HG03159 (cell line): ENCODE measurements around the gene GFI1B.
"Not testable (repeated sequence)": the region's sequence is repeated elsewhere in the genome, so short reads cannot be mapped to it uniquely, and the experiment has no call there.

ENCODE experiments used
- ATAC-seq: cut with Tn5 transposase; IDR thresholded peaks from one replicate; pipeline ENCODE4 v1.9.1; 2021; ENCODE audit warnings: mild to moderate bottlenecking, moderate library complexity; ENCODE audit not compliant: unreplicated experiment

Gene GFI1B

DNA sequence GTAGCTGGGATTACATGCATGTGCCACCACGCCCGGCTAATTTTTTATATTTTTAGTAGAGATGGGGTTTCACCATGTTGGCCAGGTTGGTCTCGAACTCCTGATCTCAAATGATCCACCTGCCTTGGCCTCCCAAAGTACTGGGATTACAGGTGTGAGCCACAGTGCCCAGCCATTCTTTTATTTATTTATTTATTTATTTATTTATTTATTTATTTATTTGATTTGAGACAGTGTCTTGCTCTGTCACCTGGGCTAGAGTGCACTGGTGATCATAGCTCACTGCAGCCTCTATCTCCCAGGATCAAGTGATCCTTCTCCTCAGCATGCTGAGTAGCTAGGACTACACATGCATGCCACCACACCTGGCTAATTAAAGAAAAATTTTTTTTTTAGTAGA, 10.6 kb upstream of the GFI1B start:
- not testable (repeated sequence) for ATAC-seq

DNA sequence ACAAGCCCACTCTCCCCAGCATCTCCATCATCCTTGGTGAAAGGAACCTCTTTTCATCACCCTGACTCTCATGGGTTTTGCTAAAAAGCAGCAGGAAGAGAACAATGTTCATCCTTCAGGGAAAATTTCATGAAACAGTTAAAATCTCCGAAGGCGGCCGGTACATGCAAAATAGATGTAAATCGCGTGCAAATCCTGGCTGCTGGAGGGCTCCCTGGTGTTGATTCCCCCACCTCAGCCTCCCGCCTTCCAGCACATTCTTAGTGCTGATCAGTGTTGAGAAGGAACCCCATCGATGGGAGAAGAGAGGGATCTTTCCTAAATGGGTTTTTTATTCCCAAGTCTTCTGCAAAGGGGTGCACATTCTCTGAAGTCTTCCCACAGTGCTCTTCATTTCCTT, 8.7 kb upstream of the GFI1B start:
- no peak for ATAC-seq

DNA sequence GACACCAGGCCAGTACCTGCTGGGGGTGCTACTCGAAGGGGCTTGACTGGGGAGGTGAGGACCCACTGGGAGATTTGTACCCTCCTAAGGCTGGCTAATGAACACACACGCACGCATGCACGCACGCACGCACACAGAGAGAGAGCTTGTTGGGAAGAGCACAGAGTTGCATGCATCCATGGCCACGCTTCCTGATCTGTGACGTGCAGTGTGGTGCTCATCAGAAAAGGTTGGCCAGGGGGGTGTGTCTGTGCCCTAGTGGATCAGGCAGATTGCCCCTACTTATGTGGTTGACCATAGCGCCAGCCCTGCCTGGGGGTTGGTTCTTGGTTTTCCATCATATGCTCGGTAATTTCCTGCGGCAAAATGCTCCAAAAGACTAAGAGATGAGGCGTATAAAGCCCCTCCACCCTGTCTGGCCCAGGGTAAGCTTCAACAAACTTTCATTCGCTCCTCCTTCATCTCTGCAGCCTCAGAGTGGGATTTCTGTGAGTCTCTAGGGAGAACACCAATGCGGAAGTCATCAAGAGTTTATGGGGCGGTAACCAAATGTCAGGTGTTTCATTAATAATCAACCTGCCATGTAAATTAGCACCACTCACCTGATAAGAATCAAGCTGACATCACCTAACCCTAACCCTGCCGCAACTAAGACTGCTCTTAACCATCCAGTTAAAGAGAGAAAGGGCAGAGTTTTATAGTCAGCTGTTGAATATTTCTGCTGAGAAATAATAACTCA, 8.0 kb upstream of the GFI1B start:
- no peak for ATAC-seq

DNA sequence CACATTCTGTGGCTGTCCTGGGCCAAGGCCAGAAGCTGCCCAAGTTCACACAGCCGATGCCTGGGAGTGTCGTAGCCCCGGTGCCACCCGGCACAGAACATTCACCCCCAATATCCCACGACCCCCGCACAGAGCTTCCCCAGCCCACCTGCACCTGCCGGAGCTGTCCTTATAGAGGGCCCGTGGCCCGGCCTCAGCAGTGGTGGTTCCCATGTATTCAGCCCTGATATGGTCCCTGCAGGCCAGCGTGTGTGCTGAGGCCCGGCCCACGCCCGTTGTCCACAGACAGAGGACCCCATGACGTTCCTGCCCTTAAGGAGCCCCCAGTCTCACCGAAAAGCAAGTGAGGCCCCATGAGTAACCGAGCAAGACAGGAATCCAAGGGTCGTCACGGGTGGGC, 5.3 kb upstream of the GFI1B start:
- no peak for ATAC-seq

DNA sequence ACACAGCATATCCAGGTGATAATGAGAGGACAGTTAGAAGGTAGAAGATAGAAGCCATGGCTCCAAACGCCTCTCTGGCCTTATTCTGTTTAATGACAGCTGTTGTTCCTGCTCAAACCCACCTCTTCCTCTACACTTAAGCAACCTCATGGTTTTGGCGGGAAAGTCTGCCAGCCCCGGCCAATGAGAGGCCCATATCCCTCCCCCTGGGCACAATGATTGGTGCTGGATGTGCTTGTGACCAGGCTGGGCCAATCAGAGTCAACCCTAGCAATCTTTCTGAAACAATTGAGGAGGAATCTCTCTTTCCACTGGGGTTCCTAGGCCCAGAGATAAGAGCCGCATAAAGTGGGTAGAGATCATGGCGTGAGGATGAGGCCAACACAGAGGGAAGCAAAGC, 4.8 kb upstream of the GFI1B start:
- ATAC-seq, result no peak

DNA sequence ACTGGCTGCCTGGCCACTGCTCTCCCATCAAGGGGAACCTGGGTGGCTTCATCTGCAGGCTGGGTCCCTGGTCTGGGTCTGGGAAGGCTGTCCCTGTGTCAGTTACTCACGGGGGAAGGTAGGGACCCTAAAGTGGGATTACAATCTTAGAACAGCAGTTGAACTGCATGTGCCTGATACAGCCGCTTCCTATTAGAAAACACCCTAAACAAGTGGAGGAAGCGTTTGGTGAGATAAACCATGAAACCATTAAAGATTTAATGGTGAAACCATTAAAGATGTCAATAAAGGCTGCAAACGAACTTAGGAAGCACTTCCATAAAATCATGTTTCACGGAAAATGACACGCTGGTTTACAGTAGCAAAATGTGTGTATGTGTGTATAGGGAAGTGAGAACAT, 2.5 kb upstream of the GFI1B start:
- ATAC-seq, result no peak

DNA sequence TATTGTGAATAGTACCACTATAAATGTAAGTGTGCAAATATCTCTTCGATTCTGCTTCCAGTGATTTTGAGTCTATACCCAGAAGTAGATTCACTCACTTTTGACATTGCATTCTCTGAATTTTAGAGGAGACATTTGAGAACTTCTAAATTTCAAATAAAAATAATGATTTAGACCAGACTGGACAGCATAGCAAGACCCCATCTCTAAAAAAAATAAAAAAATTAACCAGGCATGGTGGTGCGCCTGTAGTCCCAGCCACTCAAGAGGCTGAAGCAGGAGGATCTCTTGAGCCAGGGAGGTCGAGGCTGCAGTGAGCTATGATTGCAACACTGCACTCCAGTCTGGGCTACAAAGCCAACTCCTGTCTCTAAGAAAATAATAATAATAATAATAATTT, 1.9 kb upstream of the GFI1B start:
- no peak for ATAC-seq

DNA sequence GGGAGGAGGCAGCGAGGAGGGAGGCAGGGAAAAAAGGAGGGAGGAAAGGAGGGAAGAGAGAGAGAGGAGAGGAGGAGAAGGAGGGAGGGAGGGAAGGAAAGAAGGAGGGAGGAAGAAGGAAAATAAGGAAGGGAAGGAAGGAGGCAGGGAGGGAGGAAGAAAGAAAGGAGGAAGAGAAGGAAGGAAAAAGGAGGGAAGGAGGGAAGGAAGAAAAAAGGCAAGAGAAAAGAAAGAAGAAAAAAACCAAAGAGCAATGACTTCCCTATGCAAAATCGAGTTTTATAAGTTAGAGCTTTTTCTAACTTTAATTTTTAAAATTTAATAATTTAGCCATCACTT, 413 bp upstream of the GFI1B start:
- ATAC-seq, result no peak

DNA sequence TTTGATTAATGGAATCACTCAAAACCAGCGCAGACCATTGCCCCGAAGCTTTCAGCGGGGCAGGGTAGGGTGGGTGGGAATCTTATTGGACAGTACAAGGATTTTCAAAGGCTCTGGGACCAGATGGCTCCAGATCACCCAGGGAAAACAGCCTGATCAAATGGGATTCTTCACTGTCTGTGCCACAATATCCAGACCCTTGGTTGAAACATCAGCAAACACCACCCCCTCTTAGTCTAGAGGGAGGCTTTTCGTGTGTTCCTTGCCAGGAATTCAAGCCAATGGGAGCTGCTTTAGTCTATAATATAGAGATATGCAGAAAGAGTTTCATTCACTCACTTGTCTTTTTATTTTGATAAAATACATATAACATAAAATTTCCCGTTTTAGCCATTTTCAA, 1.7 kb downstream of the GFI1B start:
- ATAC-seq, result no peak

DNA sequence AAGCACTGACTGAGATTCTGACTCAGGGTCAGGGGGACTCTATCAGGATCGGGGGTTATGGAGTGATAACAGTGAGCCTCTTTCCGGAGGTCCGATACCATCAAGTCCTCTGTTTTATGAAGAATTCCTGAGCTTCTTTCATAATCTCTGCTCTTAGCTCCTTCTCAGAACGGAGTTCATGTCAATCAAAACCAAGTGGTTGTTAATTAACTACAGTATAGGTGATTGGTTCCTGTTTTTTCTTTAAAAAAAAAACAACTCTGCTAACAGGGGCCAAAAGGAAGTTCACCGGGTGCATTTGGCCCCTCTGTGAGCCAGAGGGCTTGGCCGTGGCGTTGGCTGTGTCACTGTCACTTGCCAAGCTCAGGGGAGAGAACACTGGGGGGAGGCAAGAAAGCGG, 4.0 kb downstream of the GFI1B start:
- peak; percentile 60 for ATAC-seq

DNA sequence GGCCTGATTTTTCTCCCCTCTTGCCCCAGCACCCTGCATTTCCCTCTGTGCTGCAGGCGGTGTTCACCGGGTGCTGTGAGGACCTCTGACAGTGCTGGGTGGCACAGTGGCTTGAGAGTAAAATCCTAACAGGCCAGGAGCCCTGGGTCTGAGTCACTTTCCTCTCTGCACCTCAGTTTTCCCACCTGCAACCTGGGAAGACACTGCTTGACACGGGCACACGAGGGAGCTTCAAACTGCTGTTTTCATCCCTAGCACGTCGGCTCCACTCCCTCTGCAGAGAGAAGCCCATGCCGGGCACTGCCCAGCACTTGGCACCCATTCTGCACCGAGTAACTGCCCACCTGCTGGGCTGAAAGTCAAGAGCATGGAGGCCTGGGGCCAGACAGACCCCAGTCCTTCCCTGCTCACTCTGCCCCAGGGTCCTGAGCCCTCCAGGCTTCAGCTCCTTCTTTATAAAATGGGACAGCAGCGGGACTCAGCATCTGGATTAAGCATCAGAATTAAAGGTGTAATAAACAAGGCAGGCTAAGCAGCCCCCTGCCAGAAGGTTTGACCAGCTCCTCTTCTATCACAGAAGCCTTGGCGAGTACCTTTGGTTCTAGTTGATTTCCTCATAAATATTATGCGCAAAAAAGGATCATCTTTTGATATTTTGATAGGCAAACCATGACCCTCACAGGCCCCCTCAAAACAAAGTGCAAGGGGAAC, 5.2 kb downstream of the GFI1B start:
- ATAC-seq, result no peak

DNA sequence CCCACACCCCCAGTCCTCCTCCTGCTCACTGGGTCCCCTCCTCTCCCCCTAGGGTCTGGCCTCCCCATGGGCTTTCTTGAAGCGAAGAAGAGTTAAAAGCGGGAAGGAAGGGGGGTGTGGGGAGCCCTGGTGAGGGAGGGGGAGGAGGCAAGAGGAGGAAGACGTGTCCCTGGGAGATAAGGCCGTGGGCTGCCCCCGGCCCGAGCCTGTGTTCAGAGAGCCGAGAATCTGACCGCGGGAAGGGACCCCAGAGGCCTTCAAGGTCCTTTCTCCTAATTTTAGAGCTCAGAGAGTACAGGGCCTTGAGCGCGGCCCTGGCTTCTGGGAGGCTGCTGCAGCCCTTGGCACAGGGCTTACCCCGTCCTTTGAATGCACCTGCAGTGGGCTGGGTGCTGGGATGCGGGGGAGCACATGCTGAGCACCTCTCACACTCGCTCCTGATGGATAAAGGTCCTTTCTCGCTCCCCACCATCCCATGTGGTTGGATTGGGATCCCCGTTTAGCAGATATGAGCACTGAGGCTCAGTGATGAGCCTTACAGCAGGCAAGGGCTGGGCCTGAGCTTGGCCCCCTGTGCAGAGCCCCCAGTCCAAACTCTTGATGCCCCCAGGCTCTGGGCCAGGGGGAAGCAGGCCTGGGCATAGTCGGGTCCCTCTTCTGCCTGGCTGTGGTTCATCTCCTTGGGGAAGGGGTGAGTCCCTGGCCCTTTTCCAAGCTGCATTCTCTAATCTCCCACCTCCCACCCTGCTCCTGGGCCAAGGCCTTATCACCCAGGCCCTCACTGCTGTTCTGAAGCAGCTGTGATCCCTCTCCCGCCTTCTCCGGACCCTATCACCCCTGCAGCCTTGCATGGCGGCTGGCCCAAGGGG, 5.9 kb downstream of the GFI1B start:
- no peak for ATAC-seq

DNA sequence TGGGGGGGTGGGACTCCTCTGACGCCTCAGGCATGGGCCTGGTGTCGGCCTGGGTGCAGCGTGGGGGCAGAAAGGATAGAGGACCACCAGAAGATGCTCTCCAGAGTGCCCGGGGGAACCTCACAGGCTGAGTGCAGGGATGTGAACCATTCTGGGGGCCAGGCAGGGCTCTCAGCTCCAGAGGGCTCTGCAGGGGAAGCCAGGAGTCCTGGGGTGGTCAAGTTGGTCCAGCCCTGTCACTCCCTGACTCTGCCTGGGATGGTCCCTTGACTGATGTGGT, 6.5 kb downstream of the GFI1B start:
- no peak for ATAC-seq

DNA sequence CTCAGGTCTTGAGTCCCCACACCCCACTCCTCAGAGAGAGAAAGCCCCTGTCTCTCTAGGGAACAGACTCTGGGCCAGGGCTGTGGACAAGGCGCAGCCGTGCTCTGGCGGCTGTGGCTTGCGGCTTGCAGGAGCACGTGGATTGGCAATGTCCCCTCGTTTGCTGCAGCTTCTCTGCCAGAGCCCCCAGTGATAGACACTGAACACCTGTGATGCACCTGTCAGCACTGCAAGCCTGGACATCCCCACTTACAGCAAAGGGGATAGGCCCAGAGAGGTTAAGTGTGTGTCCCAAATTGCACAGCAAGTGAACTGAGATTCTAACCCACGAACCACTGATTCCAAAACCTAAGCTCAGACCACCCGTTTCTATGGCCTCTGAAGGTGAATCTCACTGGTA, 7.0 kb downstream of the GFI1B start:
- ATAC-seq, result no peak

DNA sequence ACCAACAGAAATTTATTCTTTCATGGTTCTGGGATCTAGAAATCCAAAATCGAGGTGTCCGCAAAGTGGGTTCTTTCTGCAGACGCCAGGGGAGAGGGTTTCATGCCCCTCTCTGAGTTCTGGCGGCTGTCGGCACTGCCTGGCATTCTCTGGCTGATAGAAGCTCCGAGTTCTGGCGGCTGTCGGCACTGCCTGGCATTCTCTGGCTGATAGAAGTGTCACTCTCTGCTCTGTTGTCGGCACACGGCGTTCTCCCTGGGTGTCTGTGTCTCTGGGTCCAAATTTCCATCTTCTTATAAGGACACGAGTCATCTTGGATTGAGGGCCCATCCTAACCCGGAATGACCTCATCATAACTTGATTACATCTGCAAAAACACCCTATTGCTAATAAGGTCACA, 7.6 kb downstream of the GFI1B start:
- ATAC-seq, result no peak

DNA sequence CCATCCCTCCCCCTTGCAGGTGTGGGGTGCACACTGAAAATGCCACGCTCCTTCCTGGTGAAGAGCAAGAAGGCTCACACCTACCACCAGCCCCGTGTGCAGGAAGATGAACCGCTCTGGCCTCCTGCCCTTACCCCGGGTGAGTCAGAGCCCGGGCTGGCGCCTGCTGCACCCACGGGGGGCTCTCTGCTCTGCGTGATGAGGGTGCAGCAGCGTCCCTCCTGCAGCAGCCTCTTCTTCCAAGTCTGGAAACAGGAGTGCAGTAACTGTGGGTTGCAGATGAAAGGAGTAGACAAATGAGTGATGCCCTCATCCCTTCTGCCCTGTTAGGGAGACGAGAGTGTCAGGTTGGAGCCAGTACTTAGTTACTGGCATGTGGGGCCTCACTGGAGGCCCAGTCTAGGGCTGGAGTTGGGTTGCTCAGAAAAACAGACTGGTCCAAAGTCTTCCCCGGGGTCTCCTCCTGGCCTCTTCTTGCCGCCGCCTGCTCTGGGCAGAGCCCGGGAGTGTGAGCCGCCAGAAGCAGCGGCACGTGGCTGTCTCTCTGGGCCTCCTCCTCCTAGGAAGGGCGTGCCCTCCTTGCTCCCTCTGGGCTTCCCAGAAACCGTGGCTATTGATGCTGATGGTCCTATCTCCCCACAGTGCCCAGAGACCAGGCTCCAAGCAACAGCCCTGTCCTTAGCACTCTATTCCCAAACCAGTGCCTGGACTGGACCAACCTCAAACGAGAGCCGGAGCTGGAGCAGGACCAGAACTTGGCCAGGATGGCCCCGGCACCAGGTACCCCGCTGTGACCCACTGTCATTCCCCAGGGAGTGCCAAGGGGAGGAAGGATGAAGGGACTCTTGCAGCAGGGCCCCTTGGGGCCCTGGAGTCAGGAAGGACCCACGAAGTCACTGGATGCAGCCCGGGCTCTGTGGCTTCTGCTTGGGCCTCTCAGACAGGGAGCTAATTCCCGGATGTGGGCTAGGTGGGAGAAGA, 8.4 kb downstream of the GFI1B start:
- ATAC-seq, result no peak

DNA sequence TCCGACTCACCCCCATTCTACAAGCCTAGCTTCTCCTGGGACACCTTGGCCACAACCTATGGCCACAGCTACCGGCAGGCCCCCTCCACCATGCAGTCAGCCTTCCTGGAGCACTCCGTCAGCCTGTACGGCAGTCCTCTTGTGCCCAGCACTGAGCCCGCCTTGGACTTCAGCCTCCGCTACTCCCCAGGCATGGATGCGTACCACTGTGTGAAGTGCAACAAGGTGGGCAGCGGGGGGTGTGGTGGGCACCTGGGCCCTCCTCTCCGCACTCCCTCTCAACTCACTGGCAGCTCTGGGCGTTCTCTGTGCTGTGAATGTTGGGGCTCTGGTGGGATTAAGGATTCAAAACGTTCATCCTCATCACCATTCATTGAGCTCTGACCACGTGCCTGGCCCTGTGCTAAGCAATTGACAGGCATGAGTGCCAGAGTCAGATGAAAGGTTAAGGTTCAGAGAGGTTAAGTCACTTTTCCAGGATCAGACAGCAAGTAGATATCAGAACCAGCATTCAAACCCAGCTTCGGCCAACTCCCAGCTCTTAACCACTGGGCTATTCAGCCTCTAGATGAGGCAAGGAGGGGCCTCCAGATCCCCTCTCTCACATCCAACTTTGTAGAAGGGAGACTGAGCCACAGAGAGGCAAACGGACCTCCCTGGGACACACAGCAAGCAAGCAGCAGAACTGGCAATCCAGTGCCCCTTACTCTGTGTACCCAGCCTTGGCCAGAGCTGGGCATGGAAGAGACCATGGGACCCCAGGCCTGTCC, 9.9 kb downstream of the GFI1B start:
- no peak for ATAC-seq

DNA sequence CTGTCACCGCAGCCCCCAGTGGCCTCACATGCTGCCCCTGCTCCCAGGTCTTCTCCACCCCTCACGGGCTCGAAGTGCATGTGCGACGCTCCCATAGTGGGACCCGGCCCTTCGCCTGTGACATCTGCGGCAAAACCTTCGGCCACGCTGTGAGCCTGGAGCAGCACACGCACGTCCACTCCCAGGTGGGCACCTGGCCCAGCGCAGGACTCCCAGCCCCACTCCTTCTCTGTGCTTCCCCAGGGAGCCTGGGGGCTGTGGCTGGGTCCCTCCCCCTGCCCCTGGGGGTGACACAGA, 10.5 kb downstream of the GFI1B start:
- ATAC-seq, result no peak

DNA sequence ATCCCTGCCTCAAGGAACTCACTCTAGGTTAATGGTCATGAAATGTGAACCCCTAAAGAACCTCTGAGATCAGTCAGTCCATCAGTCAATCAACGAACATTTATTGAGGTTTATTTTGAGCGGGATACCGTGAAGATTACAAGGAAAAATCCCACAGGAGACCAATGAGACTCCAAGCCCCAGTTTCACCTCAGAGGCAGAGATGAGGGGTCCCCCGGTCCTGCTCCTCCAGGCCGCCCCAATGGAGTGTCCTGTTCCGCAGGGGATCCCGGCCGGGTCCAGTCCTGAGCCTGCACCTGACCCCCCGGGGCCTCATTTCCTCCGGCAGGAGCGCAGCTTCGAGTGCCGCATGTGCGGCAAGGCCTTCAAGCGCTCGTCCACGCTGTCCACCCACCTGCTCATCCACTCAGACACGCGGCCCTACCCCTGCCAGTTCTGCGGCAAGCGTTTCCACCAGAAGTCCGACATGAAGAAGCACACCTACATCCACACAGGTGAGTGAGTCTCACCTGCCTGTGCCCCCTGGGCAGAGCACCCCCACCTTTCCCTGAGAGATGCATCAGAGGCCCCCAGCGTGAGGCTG, 11.0 kb downstream of the GFI1B start:
- no peak for ATAC-seq

DNA sequence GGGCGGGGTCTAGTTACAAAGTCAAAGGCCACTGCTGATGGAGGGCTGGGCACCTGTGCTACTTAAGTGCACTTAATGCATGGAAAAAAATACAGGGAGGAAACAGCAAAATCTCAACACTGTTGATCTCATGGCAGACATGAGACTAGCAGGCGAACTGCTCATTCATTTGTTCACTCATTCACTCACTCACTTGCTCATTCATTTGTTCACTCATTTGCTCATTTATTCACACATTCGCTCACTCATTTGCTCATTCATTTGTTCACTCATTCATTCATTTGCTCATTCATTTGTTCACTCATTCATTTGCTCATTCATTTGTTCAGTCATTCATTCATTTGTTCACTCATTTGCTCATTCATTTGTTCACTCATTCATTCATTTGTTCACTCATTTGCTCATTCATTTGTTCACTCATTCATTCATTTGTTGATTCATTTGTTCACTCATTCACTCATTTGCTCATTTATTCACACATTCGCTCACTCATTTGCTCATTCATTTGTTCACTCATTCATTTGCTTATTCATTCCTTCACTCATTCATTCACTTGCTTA, 11.6 kb downstream of the GFI1B start:
- not testable (repeated sequence) for ATAC-seq
